ENCODE measurements around the gene PCDHGB4.
"Not testable (repeated sequence)": the region's sequence is repeated elsewhere in the genome, so short reads cannot be mapped to it uniquely, and the experiment has no call there.

The PCDHGB4 gene

GRCh38 chr5:141432726-141433125, 45.2 kb downstream of the PCDHGB4 start:
- not testable (repeated sequence) for DNase-seq

GRCh38 chr5:141434006-141434405, 46.5 kb downstream of the PCDHGB4 start:
- no peak for DNase-seq

GRCh38 chr5:141437221-141437620, 49.7 kb downstream of the PCDHGB4 start:
- no peak for DNase-seq

GRCh38 chr5:141439411-141440141, 52.1 kb downstream of the PCDHGB4 start:
- no peak for DNase-seq

Data from hematopoietic multipotent progenitor cell treated with erythropoietin and hydrocortisone succinate and interleukin-3 and kit ligand, for 4 days (in vitro differentiated cells).